ENCODE data around the gene MINDY3. TPM values are rescaled to one million over a fixed set of nuclear protein-coding genes. Genes with fewer than 3 reads are reported as not detected.

MINDY3 gene
- total RNA-seq, 1 donor, result 43.6 TPM

DNA sequence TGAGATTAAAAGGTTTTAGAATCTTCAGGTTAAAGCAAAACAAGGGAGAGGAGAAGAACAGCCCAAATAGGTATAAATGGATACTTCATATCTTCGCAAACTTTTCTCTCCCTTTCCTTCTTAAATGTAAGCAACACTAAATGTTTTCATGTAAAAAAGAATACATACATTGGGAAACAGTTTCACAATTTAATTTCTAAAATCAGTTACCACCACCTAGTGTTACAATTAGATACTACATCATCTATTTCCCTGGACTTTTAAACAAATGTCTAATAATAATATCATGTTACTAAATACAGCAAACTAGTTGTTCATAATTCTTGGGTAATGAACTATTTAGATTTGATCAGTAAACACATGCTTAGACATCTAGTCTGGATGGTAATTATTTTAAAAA lies 35.8 kb downstream of the MINDY3 start:
- peak; percentile 66 for DNase-seq (ENCODE audit: low read depth)
- H3K4me3 ChIP-seq (ENCODE audit: low read depth, low read length), result no peak overlapping the region
- TF ChIP-seq, protein P1, sequence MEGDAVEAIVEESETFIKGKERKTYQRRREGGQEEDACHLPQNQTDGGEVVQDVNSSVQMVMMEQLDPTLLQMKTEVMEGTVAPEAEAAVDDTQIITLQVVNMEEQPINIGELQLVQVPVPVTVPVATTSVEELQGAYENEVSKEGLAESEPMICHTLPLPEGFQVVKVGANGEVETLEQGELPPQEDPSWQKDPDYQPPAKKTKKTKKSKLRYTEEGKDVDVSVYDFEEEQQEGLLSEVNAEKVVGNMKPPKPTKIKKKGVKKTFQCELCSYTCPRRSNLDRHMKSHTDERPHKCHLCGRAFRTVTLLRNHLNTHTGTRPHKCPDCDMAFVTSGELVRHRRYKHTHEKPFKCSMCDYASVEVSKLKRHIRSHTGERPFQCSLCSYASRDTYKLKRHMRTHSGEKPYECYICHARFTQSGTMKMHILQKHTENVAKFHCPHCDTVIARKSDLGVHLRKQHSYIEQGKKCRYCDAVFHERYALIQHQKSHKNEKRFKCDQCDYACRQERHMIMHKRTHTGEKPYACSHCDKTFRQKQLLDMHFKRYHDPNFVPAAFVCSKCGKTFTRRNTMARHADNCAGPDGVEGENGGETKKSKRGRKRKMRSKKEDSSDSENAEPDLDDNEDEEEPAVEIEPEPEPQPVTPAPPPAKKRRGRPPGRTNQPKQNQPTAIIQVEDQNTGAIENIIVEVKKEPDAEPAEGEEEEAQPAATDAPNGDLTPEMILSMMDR (IDR thresholded peaks at IDR 0.05; ENCODE audit: insufficient read depth, low read length), result peak; percentile 39

DNA sequence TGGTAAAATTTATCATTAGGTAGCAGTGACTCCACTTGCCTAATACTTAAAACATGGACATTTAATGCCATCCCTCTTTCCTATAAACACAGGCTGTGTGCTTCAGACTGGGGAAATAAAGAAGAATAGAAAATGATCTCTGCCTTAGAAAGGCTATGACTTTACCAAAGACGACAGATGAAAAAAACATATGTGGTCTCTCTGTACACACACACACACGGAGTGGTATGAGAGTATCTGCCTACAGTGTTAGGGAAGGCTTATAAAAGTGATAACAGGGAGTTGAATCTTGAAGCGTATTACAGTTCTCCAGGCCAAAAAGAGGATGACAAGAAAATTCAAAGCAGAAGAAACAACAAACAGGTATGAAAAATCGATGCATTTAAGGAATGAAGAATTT lies 38.2 kb downstream of the MINDY3 start:
- TF ChIP-seq, protein P1 (IDR thresholded peaks at IDR 0.05; ENCODE audit: insufficient read depth, low read length), result no peak
- DNase-seq (ENCODE audit: low read depth), result no peak
- H3K4me3 ChIP-seq (ENCODE audit: low read depth, low read length), result no peak overlapping the region

DNA sequence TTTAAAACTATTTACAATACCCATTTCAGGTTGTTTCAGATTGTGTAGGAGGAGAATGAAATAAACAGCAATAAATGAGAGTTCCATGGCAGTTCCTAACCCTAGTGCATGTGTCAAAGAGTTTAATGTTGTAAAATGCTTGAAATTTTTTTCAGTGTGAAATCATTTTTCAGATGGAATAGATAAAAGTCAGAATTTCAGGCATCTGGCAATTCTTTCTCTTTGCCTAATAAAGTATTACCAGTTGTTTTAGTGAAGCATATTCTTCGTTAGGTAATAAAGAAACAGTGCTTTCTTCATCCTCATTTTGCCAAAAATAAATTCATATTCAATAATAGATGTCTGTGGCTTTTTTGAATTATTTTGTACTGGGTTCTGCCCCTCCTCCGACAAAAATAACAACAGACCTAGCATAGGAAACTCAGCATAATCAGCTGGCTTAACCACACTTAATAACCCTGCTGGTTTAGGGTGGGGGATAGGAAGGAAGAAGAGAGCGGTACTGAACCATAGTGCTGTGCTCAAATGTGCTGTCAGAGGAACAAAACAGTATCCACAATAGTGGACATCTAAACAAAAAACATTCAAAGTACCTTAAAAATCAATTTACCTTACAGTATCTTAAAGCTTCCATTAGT lies 39.1 kb downstream of the MINDY3 start:
- DNase-seq (ENCODE audit: low read depth), result no peak
- TF ChIP-seq, protein P1 (IDR thresholded peaks at IDR 0.05; ENCODE audit: insufficient read depth, low read length), result no peak
- H3K4me3 ChIP-seq (ENCODE audit: low read depth, low read length), result no peak overlapping the region

DNA sequence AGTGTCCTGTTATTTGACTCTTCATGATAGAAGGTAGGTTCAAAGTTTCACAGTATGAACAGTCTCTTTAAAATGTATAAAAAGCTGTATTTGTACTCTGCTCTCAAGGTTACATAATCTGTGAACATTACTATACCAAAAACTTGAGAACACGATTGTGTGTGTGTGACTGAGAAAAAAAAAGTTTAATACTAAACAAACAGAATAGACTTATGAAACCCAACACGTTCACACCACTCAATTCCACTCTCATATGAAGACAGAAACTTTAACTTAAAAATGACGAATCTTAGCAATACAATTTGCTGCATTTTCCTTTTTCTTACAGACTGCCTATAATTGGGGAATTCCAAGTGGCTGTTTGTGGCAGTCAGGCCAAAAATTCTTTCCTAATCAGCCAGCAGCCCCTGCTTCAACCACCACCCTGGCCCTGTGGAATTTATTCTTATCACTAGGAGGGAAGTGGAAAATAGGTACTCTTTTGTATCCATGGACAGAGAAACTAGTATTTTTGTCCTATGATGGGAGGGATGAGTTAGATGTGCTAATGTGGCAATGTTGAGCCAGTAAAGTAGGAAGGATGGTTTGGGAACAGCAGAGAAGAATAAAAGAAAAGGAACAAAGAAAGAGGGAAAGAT lies 42.8 kb downstream of the MINDY3 start:
- TF ChIP-seq, protein P1 (IDR thresholded peaks at IDR 0.05; ENCODE audit: insufficient read depth, low read length), result no peak
- no peak overlapping the region for H3K4me3 ChIP-seq (ENCODE audit: low read depth, low read length)
- peak; percentile 63 for DNase-seq (ENCODE audit: low read depth)

DNA sequence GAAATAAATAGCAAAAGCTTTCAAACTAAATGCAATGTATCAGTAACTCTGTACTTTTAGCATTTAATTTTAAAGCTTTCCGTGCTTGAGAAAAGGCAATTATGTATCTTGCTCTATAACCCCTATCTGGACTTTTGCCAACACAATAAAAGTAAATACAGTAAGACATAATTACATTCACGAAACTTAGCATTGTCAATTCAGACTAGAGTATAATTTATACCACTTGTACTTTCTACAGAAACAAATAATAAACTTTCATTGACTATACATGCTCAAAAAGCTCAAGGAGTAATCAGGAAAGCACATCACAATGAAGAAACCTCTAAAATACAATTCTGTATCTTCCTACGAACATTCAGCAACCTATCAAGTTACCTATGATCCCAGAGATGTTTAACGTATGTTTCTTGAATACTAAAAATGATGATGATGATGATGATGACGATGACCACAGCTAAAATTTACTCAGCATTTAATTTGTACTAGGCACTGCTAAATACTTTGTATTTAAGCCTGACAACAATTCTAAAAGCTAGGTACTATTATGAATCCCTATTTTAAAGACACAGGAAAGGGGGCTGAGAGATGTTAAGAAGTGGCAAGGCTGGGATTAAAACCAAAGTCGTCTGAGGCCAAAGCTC lies 44.9 kb downstream of the MINDY3 start:
- H3K4me3 ChIP-seq (ENCODE audit: low read depth, low read length), result no peak overlapping the region
- DNase-seq (ENCODE audit: low read depth), result no peak
- TF ChIP-seq, protein P1 (IDR thresholded peaks at IDR 0.05; ENCODE audit: insufficient read depth, low read length), result no peak

DNA sequence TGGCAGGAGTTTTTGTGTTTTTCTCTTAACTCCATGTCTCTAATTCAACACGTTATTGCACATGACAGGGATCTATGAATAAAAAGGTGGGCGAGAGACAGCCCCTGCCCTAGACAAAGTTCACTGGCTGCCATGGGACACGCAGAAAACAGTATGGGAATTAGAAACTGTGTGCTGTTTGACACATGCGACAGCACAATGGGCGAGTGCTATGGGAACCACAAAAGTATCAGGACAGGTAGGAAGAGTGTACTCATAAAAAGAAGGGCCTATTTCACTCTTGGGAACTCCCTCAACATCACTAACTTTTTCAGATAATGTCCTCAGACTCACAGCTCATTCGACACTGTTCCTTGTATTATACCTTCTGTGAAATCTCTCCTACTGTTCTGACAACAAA lies 45.7 kb downstream of the MINDY3 start:
- no peak for DNase-seq (ENCODE audit: low read depth)
- TF ChIP-seq, protein P1 (IDR thresholded peaks at IDR 0.05; ENCODE audit: insufficient read depth, low read length), result no peak
- no peak overlapping the region for H3K4me3 ChIP-seq (ENCODE audit: low read depth, low read length)
